Renal cortical epithelial cell (primary cell): ENCODE measurements around the gene PDK3. TPM values are rescaled to one million over a fixed set of nuclear protein-coding genes. Genes with fewer than 3 reads are reported as not detected.

ENCODE experiments used
- DNase-seq: peaks from one replicate; pipeline ENCODE4 v3.0.0-alpha.2; 2011; ENCODE audit warnings: low read depth
- total RNA-seq: library from RNA; depleted of rRNA; stranded (reverse); fragments of >200 nt; gene quantifications from 2 replicates; pipeline ENCODE4 v1.2.3, GENCODE V29; 2014

Gene PDK3
- 11.6 and 20.4 TPM in 2 replicates for total RNA-seq

DNA sequence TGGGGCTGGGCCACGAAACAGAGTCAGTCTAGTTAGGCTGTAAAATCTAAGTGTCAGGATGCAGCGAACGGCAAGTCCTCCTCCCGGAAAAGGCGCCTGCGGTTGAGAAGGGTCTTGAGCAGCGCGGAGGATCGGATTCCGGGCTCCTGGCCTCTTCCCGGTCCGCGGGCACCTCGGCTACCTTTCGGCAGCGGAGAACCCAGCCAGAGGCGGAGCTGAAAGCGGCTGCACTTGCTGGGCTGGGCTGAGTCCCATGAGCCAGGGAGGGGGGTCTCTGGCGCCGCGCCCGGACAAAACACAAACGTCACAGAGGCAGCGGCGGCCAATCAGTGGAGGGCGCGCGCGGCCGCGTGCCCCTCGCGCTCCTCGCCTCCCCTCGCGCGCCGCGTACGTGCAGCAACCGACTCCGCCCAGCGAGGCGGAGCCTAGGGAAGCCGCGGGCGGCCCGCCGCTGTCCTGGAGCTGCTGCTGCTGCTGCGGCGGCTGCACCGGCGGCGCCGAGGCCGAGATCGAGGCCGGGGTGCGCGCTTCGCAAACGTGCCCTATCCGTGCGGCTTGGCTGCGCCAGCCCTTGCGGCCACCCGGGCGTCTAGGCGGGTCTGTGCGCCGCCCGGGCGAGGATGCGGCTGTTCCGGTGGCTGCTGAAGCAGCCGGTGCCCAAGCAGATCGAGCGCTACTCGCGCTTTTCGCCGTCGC lies at the start of gene PDK3:
Gene PDK3, plus strand, starts transcription at position 451 of the 696 bp plus-strand sequence. Its CDS starts 170 bp downstream, at position 621.
- peak; percentile 62 for DNase-seq

DNA sequence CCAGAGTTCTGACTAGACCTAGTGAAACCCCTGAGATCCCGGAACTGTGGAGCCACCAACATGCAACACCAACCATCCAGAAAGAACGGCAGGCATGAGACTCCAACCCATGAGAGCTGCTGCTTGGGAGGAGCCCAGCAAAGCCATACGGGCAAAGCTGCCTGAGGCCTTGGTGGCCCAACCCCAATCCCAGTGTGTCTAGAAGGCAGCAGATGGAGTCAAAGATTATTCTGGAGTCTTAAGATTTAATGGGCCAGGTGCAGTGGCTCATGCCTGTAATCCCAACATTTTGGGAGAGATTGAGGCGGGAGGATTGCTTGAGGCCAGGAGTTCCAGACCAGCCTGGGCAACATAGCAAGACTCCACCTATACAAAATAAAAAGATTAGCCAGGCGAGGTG lies 49.2 kb upstream of the PDK3 start:
- no peak for DNase-seq

DNA sequence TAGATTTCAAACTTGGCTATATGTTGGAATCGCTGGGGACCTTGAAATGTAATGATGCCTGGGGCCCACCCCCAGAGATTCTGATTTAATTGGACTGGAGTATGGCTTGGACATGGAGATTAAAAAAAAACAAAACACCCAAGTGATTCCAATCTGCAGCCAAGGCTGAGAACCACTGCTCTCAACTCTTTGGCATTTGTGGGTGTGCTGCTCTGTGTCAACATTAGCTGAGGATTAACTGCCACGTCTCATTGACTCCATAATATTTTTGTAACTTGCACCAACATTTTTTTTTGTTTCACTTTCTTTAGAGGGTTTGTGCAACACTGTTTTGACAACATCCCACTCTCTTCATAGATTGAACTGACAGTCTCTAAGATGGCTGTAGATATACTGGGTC lies 41.1 kb upstream of the PDK3 start:
- DNase-seq: peak; percentile 83

DNA sequence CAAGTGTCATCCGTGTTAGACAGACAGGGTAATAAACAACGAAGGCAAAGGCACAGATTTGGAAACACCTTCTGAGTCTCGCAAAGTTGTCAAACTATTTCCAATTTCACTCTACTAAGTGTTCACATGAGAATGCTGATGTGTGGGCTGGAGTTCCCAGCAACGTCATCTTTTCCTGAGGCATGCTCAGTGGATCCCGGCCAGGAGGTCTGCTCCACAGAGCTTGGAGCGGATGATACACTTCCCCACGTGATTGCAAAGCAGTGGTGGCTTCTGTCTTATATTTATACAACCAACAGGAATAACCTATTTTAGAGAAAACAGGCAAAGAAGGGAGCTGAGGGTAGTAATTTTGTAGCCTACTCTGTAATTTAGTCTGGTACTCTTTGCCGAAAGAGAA lies 40.1 kb upstream of the PDK3 start:
- peak; percentile 31 for DNase-seq

DNA sequence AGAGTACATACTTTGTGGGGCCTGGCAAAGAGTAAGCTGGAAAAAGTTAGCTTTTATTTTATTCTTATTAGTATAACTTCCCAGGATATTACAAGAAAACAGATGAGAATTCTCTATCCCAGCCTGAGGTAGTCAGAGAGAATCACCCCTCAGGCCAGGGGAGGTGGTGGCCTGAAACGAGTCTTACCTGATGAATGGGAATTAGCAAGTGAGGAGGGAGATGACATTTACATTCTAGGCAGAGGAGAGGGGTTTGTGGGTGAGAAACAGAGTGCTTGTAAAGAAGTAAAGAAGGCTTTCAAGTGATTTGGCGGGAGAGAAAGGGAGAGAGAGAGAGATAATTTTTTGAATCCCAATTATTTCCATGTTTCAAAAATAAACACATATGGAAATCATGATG lies 39.3 kb upstream of the PDK3 start:
- no peak for DNase-seq

DNA sequence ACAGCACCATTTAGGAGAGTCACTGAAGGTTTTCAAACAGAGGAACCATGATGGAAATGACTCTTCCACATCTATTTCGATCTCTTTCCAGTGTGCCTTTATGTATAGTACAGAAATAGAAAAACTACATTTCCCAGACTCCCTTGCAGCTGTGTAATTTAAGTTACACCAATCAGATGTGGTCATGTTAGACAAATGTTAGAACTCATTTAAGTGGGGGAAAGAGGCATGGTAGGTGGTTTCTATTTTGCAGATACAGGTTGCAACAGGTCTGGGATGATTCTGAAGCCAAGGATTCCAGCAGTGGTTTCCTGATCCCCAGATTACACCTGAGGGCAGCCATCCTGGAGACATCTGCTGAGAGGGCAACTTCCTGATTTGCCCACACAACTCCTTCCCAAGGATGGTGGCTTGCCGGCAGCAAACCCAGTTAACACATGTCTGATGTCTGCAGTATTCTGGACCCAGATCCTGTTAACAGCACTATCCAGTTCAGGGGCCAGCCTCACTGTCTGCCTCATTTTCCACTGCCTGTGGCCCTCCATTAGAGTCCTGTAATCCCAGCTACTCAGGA lies 38.7 kb upstream of the PDK3 start:
- DNase-seq: peak; percentile 44

DNA sequence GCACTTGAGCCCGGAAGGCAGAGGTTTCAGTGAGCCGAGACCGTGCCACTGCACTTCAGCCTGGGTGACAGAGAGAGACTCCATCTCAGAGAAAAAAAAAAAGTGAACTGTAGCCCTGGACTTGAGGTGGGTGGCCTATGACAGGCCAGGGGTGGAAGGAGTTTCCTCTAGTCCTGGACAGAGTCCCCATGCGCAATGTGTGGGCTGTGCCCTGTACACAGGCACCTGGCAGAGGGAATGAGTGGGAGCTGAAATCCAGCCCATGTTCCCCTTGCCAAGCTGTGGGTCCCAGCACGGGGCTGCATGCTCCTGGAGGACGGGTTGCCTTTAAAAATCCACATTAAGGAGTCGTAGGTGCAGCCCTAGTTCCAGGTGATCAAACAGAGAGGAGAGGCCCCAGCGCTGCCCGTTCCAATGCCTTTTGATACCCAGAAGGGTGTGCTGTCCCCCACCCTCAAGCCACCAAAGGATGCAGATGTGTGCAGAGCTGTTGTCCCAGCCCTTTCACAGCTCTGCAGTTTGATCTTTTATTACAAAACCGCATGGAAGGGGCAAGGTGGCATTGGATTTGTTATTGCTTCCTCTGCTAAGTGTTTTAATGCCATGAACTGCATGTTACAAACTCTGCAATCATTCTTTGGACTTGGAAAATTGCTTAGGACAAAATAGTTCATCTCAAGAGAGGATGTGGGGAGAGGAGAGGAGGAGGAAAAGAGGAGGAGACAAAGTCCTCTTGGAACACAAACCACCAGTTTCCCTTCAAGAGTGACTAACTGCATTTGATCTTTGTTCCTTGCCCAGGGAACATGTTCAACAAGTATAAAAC lies 38.0 kb upstream of the PDK3 start:
- peak; percentile 65 for DNase-seq

DNA sequence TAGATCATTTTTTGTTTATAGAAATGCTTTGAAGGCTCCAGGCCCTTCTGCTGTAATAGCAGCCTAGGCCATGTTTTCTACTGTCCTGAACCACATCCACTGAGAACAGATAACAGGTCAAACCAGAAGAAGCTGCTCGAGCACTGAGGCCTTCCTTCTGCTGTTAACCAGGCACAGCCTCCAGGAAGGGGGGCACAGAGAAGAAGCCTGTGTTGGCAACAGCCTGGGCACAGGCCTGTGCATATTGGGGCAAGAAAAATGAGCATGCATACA lies 37.4 kb upstream of the PDK3 start:
- DNase-seq: no peak

DNA sequence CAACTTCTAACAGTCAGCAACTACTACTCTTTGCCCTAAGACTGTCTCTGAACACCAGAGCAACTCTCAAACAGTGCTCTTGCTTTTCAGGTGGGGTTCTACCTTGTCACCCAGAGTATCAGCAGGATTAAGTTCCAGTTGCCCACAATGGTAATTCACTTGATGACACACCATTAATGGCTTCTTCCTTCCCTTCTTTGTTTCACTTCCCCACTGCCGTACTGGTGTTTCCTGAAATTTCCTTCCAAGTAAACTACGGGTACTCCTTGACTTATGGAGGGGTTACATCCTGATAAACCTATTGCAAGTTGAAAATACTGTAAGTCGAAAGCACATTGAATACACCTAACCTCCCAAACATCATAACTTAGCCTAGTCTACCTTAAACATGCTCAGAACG lies 36.6 kb upstream of the PDK3 start:
- no peak for DNase-seq

DNA sequence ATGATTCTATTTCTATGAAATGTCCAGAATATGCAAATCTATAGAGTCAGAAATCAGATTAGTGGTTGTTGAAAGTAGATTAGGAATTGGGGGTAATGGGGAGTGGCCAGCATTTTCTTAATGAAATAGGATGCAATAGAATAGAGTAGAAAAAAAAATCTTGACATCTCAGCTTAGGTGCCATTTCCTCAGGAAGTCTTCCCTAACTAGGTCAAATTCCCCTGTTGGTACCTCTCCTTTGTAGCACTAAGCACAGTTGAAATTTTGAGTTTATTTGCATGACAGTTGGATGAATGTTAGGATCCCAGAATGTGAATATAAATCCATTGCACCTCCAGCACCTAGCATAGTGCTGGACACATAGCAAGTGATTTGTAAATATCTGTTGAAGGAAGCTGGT lies 30.0 kb upstream of the PDK3 start:
- DNase-seq: no peak

DNA sequence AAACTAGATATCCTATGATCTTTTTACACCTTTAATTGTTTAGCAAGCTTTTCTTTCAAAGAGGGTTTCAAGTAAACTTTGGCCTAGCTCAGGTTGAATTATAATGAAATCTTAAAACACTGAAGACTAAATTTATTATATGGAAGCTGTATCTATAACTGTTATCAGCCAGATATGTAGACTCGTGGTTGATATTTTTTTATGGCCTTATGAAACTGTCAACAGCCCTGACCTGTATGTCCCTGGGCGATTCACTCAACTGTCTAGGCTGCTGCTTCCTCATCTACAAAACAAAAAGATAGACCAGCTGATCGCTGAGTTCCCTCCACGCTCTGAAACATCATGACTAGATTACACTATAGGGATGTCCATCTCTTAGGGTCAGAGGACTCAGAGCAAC lies 21.2 kb upstream of the PDK3 start:
- DNase-seq: no peak

DNA sequence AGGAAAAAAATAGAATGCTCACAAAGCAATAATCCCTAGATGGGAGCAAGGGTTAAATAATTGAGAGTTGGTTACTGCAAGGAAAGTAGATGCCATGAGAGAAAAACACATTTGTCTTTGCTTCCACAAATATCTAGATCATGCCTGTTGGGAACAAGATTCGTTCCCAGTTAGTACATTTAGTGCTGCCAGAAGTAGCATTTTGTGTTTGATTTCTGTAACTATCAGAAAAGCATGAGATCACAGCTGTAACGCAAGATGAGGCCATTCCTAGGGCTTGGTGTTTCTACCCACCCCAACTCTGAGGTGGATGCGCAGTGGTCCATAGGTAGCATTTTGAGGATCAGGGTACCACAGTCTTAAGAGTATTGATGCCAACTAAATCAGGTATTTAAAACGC lies 20.4 kb upstream of the PDK3 start:
- DNase-seq: no peak

DNA sequence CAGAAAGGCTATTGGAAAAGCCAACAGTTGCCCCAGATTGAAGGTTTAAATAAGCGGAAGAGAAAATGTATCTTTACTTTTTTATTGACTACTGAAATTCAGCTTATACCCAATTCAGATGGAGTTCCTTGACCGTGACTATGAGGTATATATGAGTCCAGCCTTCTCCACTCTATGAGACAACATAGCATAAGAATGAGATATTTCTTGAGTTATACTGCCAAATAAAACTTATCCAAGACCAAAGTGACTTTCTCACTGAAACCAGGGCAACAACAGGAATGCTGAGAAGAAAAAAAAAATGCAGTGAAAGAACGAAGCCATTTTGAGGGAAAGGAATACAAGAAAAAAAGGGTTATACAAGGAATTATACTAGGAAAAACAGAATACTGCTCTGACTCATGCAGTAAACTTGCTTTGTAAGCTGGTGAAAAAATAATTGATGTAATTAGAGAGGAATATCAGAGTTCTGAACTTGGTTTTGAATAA lies 16.3 kb upstream of the PDK3 start:
- DNase-seq: no peak

DNA sequence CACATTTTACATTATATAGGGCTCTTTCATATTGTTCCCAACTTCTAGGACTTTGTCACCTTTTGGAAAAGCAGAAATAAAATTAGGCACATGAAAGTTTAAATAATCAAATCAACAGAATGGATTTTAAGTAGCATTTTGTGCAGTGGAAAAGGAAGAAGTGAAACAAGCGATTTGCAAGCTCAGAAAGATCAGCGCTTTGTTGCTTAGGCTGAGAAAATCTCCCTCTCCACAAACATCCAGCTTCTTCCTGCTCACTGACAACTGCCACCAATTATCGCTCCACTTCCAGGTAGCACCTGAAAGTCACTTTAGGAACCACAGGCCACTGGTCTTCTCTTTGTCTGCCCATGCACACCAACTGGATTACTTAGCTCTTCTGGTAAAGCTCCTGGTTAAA lies 2.0 kb upstream of the PDK3 start:
- no peak for DNase-seq

DNA sequence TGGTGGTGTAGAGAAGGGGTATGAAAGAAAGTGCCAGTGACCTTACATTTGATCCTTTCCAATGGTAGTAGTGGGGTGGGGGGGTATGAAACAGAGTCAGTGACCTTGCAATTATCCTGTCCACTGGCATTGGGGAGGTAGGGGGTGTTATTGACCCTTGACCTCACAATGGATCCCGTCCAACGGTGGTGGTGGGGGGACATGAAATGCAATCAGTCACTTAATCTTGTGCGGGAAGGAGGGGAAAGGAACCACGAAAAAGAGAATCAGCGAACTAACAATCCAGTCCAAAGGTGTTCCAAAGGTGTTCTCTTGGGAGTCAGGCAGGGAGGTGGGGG lies 619 bp upstream of the PDK3 start:
- DNase-seq: no peak

DNA sequence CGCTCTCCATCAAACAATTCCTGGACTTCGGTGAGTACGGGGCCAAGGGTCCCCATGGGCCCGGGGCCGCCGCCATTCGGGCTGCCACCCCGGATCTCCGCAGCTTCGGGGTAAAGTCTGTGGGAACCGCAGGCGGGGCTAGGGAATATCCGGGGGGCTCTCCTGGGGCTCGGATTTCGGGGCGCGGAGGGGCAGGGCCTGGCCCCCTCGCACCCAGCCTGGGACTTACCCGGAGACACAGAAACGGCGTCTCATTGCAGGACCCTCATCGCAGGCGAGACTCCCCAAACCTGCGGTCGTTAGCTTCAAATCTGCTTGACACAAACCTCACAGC lies 413 bp downstream of the PDK3 start:
- no peak for DNase-seq

DNA sequence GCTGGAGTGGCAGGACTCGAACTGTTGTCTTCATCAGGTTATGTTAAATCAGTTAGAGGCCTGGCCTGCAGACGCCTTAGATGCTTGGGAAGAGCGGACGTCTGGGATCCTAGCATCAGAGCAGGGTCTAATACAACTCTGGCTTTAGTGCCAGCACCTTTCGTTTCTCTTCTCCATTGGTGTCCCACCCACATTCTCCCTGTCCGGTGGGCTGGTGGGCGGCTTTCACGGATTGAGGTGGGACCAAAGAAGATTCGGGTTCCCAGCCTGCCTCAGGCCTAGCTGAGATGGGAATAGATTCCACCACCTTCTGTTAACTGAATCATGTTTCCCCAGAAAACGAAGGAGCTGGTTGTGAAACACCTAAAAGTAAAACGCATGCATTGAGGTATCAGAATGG lies 939 bp downstream of the PDK3 start:
- no peak for DNase-seq

DNA sequence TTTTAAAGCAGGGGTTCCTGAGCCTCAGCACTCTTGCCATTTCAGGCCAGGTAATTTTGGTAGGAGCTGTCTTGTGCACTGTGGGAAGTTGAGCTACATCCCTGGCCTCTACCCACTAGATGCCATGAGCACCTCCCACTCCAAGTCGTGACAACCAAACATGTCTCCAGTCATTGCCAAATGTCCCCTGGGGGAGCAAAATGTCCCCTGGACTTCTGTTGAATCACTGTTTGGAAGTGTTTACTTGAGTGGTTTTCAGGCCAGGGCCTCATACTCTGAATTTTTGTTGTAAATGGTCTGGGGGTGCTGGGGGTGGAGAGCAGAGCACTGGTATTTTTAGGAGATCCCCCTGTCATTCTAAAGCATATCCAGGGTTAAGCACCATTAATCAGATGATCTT lies 3.2 kb downstream of the PDK3 start:
- peak; percentile 28 for DNase-seq

DNA sequence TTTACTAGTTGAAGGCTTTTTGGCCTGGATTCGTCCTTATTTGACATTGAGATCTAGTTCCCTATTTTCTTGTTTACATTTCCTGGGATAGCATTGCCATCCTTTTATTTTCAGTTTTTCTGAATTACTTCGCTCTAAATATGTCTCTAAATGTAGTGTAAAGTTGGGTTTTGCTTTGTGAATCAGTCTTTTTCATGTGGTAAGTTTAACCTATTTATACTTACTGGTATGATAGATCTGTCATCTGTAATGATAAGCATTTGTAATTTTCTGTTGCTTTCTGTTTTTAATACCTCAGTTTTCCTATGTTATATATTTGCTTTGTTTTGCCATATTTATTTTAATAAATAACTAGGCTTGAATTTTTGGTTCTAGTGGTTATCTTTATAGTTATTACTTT lies 6.7 kb downstream of the PDK3 start:
- no peak for DNase-seq

DNA sequence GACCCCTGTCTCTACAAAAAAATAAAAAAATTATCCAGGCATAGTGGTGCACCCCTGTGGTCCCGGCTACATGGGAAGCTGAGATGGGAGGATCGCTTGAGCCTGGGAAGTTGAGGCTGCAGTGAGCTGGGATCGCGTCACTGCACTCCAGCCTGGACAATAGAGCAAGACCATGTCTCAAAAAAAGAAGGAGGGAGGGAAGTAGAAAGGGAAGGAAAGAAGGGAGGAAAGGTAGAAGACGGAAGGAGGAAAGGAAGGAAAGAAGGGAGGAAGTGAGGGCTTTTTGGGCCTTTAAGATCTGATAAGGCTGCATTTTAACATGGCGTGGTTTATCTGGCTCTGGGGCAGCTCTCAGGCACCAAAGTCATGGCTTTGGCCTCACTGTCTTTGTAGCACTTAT lies 10.4 kb downstream of the PDK3 start:
- no peak for DNase-seq

DNA sequence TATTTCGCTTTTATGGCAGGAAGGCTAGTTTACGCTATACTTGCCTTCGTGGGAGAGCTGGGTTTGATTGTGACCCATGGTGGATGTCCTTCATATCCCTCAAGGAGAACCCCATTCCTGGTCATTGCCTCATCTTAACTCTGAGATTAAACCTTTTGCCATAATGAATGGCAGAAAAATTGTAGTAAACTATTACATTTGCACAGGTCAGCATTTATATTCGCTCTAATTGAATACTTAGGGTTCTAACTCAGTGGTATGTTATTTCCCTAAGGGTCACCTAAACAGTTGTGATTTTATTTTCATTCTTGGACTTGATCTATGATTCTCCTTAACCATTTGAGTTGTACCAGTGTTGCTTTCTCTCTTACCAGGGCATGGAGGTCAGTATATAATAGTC lies 13.4 kb downstream of the PDK3 start:
- no peak for DNase-seq

DNA sequence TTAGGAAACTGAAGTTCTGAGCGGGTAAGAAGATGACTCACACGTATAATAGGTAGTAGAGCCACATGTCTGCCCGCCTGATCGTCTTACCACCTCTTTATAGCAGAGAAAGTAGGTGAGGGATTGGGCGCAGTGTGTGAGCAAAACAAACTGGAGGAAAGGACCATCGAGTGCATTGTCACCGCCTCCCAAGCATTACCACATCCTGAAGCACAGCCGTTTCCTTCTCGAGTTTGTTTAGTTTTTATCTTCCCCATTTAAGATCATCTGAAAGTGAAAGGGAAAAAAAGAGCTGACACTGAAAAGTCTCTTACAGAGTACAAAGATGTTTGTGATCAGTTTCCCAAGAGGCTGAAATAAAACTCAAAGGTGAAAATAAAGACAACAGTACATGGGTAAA lies 14.8 kb downstream of the PDK3 start:
- peak; percentile 14 for DNase-seq

DNA sequence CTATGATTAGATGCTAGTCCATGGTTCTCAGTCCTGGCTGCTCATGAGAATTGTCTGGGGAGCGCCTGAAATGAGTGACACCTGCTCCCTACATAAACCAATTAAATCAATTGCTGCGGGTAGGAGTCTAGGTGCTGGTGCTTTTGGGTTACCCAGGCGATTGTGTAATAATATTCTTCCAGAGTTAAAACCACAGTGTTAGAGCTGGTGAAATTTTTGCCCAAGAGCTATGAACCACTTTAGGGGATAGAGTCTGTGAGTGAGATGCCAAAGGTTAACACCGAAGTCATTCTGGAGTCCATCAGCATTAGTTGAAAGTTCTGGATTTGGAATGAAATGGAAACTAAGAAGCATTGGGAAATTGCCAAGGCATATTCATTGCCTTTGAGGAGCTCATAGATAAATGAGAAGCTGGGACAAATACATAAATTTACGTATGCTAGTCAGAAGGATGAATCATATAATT lies 15.3 kb downstream of the PDK3 start:
- DNase-seq: peak; percentile 12
